Measurements from ENCODE around the gene MTCH1. TPM values are rescaled to one million over a fixed set of nuclear protein-coding genes. Genes with fewer than 3 reads are reported as not detected.

The MTCH1 gene
- total RNA-seq, 1 donor from 2014 or later, result 151 TPM

- Mint-ChIP-seq H3K36me3 (no peaks in the 10 kb centered on the region), H3K9me3 (no peaks in the 10 kb centered on the region), H3K27ac (peak overlapping the region; percentile 90), H3K4me3 (no peak overlapping the region), H3K4me1 (peaks cover 15% of the 10 kb centered on the region), H3K27me3 (ENCODE audit: low read depth) (no peaks in the 10 kb centered on the region)
- DNase-seq (ENCODE audit: low spot score in 2 of 2, unreplicated experiment in 2 of 2), result no peak
- TF ChIP-seq CTCF (IDR thresholded peaks at IDR 0.05; ENCODE audit: unreplicated experiment), result no peak
Observed at GRCh38 chr6:37019065-37019450, 33.1 kb upstream of the MTCH1 start.

GRCh38 chr6:37018198-37019064 lies 32.4 kb upstream of the MTCH1 start:
- H3K4me1 Mint-ChIP-seq, result peaks cover 15% of the 10 kb centered on the region
- no peaks in the 10 kb centered on the region for H3K9me3 Mint-ChIP-seq
- H3K27ac Mint-ChIP-seq, result peak overlapping the region; percentile 90
- peak; percentile 75 to 89 for DNase-seq (ENCODE audit: low spot score in 2 of 2, unreplicated experiment in 2 of 2)
- no peak overlapping the region for H3K4me3 Mint-ChIP-seq
- no peaks in the 10 kb centered on the region for H3K36me3 Mint-ChIP-seq
- H3K27me3 Mint-ChIP-seq (ENCODE audit: low read depth), result no peaks in the 10 kb centered on the region
- peak; percentile 69 for TF ChIP-seq CTCF (IDR thresholded peaks at IDR 0.05; ENCODE audit: unreplicated experiment)

GRCh38 chr6:37017606-37018197 lies 31.7 kb upstream of the MTCH1 start:
- Mint-ChIP-seq H3K9me3 (no peaks in the 10 kb centered on the region), H3K27me3 (ENCODE audit: low read depth) (no peaks in the 10 kb centered on the region), H3K27ac (peak overlapping the region; percentile 81)

GRCh38 chr6:37016995-37017394 lies 31.0 kb upstream of the MTCH1 start:
- Mint-ChIP-seq H3K9me3 (no peaks in the 10 kb centered on the region), H3K4me1 (peaks cover 15% of the 10 kb centered on the region), H3K27me3 (ENCODE audit: low read depth) (no peaks in the 10 kb centered on the region), H3K27ac (no peak overlapping the region), H3K36me3 (no peaks in the 10 kb centered on the region), H3K4me3 (no peak overlapping the region)
- no peak for DNase-seq (ENCODE audit: low spot score in 2 of 2, unreplicated experiment in 2 of 2)
- TF ChIP-seq CTCF (IDR thresholded peaks at IDR 0.05; ENCODE audit: unreplicated experiment), result no peak

More at GRCh38 chr6:37017606-37018197, 31.7 kb upstream of the MTCH1 start:
- no peak for DNase-seq (ENCODE audit: low spot score in 2 of 2, unreplicated experiment in 2 of 2)
- Mint-ChIP-seq H3K4me3 (no peak overlapping the region), H3K4me1 (peaks cover 15% of the 10 kb centered on the region), H3K36me3 (no peaks in the 10 kb centered on the region)
- TF ChIP-seq CTCF (IDR thresholded peaks at IDR 0.05; ENCODE audit: unreplicated experiment), result no peak

GRCh38 chr6:37015532-37015931 lies 29.5 kb upstream of the MTCH1 start:
- H3K27me3 Mint-ChIP-seq (ENCODE audit: low read depth), result no peaks in the 10 kb centered on the region
- H3K4me1 Mint-ChIP-seq, result peaks cover 15% of the 10 kb centered on the region
- H3K4me3 Mint-ChIP-seq, result no peak overlapping the region
- H3K9me3 Mint-ChIP-seq, result no peaks in the 10 kb centered on the region
- H3K36me3 Mint-ChIP-seq, result no peaks in the 10 kb centered on the region
- no peak for DNase-seq (ENCODE audit: low spot score in 2 of 2, unreplicated experiment in 2 of 2)
- TF ChIP-seq CTCF (IDR thresholded peaks at IDR 0.05; ENCODE audit: unreplicated experiment), result no peak
- no peak overlapping the region for H3K27ac Mint-ChIP-seq

All from mesothelial cell of epicardium (in vitro differentiated cells).